Measurements from ENCODE around the gene SPACA1.

The SPACA1 gene

DNA sequence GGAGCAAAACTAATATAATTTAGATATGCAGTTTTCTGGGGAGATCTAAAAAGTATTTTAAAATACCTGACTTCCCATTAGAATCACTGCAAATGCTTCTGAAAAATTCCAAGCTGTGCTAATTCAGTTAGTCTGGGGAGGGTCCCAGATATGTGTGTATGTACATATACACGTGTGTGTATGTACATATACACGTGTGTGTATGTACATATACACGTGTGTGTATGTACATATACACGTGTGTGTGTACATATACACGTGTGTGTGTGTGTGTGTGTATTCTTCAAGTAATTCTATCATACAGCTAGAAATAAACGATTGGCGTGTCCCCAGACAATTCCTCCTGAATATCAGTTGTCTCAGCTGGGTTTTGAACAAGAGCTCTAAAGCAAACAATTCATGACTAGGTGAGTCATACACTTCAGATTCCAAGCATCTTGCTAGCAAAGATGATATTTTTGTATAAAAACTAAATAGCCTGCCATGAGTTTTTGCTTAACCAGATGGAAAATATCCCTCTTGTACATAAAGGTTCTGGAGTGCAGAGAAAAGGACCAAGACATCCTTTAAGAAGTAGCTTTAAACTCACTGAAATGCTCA, 58.2 kb downstream of the SPACA1 start:
- DNase-seq (ENCODE audit: low spot score), result no peak

DNA sequence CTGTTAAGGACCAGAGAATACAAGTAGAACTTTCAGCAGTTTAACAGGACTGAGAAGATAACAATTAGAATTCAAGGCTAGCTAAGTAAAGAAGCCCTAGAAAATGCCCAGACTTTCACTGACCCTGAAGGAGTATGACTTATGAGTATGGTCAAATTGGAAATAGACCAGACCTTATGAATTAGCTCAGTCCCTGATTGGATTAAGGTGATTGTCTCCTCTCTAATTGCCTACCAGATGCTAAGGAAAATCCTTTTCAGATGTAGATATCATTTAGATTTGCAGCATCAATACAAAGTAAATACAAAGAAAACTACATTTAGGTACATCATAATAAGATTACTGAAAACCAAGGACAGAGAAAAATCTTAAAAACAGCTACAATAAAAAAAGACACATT, 59.6 kb downstream of the SPACA1 start:
- DNase-seq (ENCODE audit: low spot score), result no peak

DNA sequence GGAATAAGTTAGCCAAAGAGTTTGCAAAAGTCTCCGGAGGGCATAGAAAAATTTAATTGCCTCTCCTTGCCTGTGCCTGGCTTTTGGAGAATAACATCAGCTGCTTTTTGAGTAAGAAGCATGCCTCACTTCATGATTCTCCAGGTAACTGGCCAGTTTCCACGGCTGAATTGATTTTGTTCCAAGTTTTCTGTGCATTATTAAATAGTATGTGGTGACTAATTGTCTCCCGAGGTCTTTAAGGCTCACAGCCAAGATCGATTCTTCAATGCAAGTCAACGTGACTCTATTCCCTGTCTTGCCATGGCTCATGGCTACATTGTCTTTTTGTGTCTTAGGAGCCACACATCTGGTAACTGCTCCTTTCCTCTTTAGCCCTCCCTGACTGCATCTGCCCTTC, 64.3 kb downstream of the SPACA1 start:
- DNase-seq (ENCODE audit: low spot score), result no peak

DNA sequence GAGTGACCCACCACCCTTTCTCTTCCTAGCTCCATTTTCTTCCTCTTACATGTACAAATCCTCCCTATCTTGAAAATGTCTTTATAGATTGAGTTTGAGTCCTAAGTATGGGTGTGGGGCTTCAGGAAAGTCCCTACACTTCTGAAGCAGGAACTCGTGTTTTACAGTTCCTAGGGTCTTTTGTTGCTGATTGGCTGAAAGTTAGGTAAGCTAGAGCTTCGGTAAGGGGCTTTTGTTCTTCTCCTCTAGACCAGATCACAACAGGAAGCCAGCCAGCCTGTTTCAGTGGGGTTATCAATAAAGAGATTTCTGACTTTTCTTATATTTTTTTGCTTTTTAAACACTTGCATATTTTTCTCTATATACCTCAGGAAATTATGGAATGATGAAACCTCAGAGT, 67.2 kb downstream of the SPACA1 start:
- no peak for DNase-seq (ENCODE audit: low spot score)

DNA sequence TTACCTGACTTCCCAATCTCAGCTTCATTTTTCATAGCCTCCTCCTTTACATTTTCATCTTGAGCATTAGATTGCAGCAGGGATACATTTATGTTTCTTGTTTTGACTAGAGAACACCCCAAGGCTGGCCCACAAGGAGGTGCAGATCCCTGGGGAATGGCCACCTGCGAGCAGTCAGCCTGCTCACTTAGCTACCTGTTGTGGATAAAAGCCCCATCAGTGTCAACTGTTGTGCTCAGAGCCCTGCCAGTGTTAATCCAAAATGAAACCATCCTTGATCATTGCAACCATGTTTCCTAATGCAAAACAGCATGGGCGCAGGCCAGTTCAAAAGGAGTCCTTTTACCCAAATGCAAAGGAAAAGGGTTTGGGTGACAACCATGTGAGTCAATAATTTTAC, 67.7 kb downstream of the SPACA1 start:
- DNase-seq (ENCODE audit: low spot score), result no peak

DNA sequence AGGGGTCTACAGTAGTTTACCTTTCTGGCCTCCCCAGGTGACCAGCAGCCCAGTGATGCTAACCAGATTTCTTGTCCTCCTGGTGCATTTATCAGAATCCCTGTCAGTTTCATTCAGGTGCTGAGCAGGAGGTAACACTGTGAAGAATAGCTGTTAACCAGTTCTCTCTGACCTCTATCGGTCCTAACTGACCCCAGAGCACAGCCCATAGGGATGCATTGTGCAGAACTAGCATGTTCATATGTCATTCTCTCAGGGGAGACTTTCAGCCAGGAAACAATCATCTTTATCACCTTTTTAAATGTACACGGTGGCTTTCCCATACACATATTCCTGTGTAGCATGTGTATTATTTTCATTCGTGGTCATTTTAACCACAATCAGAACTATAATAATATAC, 68.6 kb downstream of the SPACA1 start:
- no peak for DNase-seq (ENCODE audit: low spot score)
